Airway epithelial cell (primary cell): Measurements from ENCODE around the gene CHRM5. TPM values are rescaled to one million over a fixed set of nuclear protein-coding genes. Genes with fewer than 3 reads are reported as not detected.

Experiments
- total RNA-seq: library from RNA; depleted of rRNA; stranded (reverse); fragments of >200 nt; gene quantifications from 2 replicates; pipeline ENCODE4 v1.2.3, GENCODE V29; 2015

CHRM5 gene
- not detected in 2 replicates for total RNA-seq

GRCh38 chr15:33968224-33968623, at the start of gene CHRM5:
CHRM5 (plus strand) TSS chr15:33968497; CDS start chr15:34062718, 94,221 bp downstream.

GRCh38 chr15:34038871-34039789, 70.8 kb downstream of the CHRM5 start, which contains the start of gene AVEN:
AVEN (minus strand) TSS chr15:34039204; CDS start chr15:34039046, 158 bp downstream.

GRCh38 chr15:34101366-34102174, 133.3 kb downstream of the CHRM5 start, which contains the start of the genes EMC7 and PGBD4:
EMC7 (minus strand) TSS chr15:34101862; CDS start chr15:34101839, 23 bp downstream.
PGBD4 (plus strand) TSS chr15:34102083; CDS start chr15:34102532, 449 bp downstream.

Other genes with a start within 250 kb of the CHRM5 start
- gene AVEN, start 70.7 kb downstream of the CHRM5 start, total RNA-seq, result 20.0 and 23.1 TPM in 2 replicates
- gene EMC7, start 133.4 kb downstream of the CHRM5 start, total RNA-seq, result 34.7 and 41.8 TPM in 2 replicates
- gene PGBD4, start 133.6 kb downstream of the CHRM5 start, total RNA-seq, result 0.23 and 0.63 TPM in 2 replicates
- gene KATNBL1, start 241.6 kb downstream of the CHRM5 start, total RNA-seq, result 19.6 and 30.8 TPM in 2 replicates